Dendritic cell treated with granulocyte-macrophage colony-stimulating factor and Interleukin-4, amounts not matched to agents 40 ng/mL and 50 ng/mL, for 4 days (primary cell): ENCODE measurements around the gene OR1E2.
"Not testable (repeated sequence)": the region's sequence is repeated elsewhere in the genome, so short reads cannot be mapped to it uniquely, and the experiment has no call there.

Experiments used
- H3K27ac Mint-ChIP-seq: one replicate; pipeline ENCODE4 v1.8.0; 2022; ENCODE audit warnings: mild to moderate bottlenecking, mixed read lengths
- H3K27me3 Mint-ChIP-seq: one replicate; pipeline ENCODE4 v1.8.0; 2022; ENCODE audit warnings: mild to moderate bottlenecking, mixed read lengths
- H3K36me3 Mint-ChIP-seq: one replicate; pipeline ENCODE4 v1.8.0; 2022; ENCODE audit warnings: low read depth, mixed read lengths
- H3K4me1 Mint-ChIP-seq: one replicate; pipeline ENCODE4 v1.8.0; 2022; ENCODE audit warnings: low read depth, mixed read lengths
- H3K4me3 Mint-ChIP-seq: one replicate; pipeline ENCODE4 v1.8.0; 2022; ENCODE audit warnings: mild to moderate bottlenecking, moderate library complexity, mixed read lengths
- H3K9me3 Mint-ChIP-seq: one replicate; pipeline ENCODE4 v1.8.0; 2022; ENCODE audit warnings: mixed read lengths
- intact Hi-C: fragments of 100-400 bp; cut with micrococcal nuclease; formaldehyde crosslinking; loops from one replicate; pipeline ENCODE4 v1.15.0; 2022

Gene OR1E2, protein sequence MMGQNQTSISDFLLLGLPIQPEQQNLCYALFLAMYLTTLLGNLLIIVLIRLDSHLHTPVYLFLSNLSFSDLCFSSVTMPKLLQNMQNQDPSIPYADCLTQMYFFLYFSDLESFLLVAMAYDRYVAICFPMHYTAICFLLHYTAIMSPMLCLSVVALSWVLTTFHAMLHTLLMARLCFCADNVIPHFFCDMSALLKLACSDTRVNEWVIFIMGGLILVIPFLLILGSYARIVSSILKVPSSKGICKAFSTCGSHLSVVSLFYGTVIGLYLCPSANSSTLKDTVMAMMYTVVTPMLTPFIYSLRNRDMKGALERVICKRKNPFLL

DNA sequence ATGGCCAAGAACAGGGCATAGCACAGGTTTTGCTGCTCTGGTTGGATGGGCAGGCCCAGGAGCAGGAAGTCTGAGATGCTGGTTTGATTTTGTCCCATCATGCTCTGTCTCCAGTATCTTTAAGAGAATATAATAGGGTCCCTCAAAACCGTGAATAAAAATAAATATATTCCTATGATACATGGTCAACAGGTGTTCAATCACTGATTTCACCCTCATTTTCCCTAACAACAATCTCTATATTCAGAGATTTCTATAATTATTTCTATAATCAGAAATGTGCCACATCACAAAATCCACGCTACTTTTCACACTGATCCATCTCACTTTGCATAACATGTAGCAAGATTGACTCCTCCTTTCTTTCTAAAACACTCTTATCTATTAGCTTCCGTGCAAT, at the start of gene OR1E2:
OR1E2 (minus strand) TSS at position 101 of the 400 bp plus-strand sequence; CDS start at position 101, 0 bp downstream.
- intact Hi-C loops, result no loop called here
- Mint-ChIP-seq H3K27me3 (peaks cover 11% of the 10 kb centered on the region), H3K36me3 (no peaks in the 10 kb centered on the region), H3K27ac (no peak within 1 kb of the TSS), H3K4me3 (no peak within 1 kb of the TSS), H3K9me3 (peaks cover 17% of the 10 kb centered on the region), H3K4me1 (peaks cover 7% of the 10 kb centered on the region)

DNA sequence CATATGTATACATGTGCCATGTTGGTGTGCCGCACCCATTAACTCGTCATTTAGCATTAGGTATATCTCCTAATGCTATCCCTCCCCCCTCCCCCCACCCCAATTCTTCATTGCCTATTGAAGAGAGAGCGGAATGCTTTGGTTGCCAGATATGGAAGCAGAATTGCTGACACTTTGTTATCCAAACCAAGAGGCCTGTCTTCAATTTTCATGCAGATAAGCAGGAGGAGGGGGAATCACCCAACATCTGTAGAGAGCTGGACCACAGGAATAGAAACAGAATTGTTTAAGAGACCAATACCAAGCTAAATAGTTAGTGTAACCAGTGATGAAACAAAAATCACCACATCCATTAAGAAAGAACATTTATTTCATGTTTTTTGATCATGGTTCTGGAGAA, 49.2 kb upstream of the OR1E2 start:
- Mint-ChIP-seq H3K4me1 (no peaks in the 10 kb centered on the region), H3K9me3 (no peaks in the 10 kb centered on the region), H3K4me3 (no peak overlapping the region), H3K36me3 (no peaks in the 10 kb centered on the region), H3K27ac (no peak overlapping the region), H3K27me3 (peaks cover 16% of the 10 kb centered on the region)
- intact Hi-C loops, result no loop called here

DNA sequence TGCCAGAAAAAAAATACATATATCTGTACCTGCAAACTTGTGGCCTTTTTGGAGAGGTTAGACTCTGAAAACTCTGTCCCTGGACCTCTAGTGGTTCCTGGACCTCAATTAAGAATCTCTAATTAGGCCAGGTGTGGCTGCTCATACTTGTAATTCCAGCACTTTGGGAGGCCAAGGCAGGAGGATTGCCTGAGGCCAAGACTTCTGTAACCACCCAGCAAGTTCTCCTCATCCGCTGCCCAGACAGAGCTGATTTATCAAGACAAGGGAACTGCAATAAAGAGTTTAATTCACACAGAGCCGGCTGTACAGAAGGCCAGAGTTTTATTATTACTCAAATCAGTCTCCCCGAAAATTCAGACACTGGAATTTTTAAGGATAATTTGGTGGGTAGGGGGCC, 46.3 kb upstream of the OR1E2 start:
- H3K36me3 Mint-ChIP-seq, result no peaks in the 10 kb centered on the region
- H3K4me1 Mint-ChIP-seq, result peaks cover 6% of the 10 kb centered on the region
- intact Hi-C loops, result no loop called here
- H3K27ac Mint-ChIP-seq, result no peak overlapping the region
- H3K27me3 Mint-ChIP-seq, result peaks cover 10% of the 10 kb centered on the region
- H3K9me3 Mint-ChIP-seq, result no peaks in the 10 kb centered on the region
- no peak overlapping the region for H3K4me3 Mint-ChIP-seq

DNA sequence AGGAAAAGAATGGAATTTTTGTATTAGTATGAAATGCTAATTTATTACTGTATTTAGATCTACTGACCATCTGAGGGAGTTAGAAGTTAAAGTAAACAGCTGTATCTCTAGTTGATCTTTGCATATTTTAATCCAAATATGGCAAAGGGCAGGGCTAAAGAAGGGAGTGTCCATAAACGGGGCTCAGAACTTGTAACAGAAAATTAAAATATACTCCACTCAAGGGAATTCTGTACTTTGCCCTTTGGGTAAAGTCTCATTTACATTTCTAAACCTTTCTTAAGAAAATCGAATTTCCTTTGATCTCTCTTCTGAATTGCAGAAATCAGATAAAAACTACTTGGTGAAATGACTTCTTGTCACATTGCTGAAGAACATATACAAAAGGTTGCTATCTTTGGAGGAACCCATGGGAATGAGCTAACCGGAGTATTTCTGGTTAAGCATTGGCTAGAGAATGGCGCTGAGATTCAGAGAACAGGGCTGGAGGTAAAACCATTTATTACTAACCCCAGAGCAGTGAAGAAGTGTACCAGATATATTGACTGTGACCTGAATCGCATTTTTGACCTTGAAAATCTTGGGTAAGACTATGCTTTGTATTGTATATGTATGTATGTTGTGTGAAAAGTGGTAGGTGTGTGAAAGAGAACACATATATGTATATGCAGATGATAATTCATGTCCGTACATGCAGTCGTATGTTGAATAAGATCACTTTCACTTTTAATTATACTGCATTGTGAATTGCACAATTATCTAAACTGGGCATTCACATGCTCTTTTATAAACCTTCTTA, 42.4 kb upstream of the OR1E2 start, which contains the start of gene ASPA:
ASPA (plus strand) TSS at position 186 of the 799 bp plus-strand sequence; CDS start at position 349, 163 bp downstream.
- H3K27ac Mint-ChIP-seq, result no peak within 1 kb of the TSS
- no peaks in the 10 kb centered on the region for H3K9me3 Mint-ChIP-seq
- peaks cover 6% of the 10 kb centered on the region for H3K4me1 Mint-ChIP-seq
- H3K36me3 Mint-ChIP-seq, result no peaks in the 10 kb centered on the region
- no peak within 1 kb of the TSS for H3K4me3 Mint-ChIP-seq
- H3K27me3 Mint-ChIP-seq, result peaks cover 5% of the 10 kb centered on the region
- intact Hi-C loops, result no loop called here

DNA sequence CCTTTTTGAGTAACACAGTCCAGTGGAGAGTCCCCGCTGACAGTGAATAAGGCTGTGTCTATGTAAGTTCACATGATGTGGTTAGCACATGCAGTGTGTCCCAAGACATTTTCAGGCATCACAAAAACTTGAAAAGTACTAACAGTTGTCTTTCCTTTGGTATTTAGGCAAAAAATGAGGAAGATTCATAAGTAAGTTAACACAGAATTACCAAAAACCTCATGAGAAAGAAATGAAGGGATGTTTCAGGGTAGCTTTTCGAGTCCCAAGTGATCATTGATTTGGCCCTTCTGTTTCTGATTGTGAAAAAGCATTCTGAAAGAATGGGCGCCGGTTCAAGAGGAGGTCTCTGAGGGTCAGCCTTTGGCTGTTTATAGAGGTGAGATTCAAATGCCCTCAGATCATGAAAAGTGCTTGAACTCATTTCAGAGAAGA, 41.6 kb upstream of the OR1E2 start:
- Mint-ChIP-seq H3K9me3 (no peaks in the 10 kb centered on the region), H3K36me3 (no peaks in the 10 kb centered on the region), H3K27ac (no peak overlapping the region), H3K27me3 (peaks cover 5% of the 10 kb centered on the region), H3K4me3 (no peak overlapping the region), H3K4me1 (peaks cover 6% of the 10 kb centered on the region)
- intact Hi-C loops, result no loop called here

DNA sequence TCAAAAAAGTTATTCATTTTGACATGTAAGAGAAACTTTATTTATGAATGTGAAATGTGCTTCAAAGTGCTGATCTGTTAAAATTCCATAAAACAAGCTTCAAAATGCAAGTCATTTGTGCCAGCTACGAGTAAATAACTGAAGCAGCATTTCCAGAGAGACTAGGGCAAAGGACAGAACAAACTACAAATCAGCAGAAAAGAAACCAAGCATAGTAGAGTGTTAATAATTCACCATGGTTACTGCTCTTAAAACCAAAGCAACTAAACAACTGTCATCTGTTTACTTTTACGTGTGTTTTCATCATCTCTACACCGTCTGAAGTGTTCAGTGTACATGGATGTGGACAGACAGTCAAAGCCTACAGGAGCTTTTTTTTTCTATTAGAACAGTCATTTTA, 40.6 kb upstream of the OR1E2 start:
- no peak overlapping the region for H3K27ac Mint-ChIP-seq
- peaks cover 5% of the 10 kb centered on the region for H3K27me3 Mint-ChIP-seq
- H3K36me3 Mint-ChIP-seq, result no peaks in the 10 kb centered on the region
- intact Hi-C loops, result no loop called here
- H3K4me1 Mint-ChIP-seq, result peaks cover 6% of the 10 kb centered on the region
- no peaks in the 10 kb centered on the region for H3K9me3 Mint-ChIP-seq
- H3K4me3 Mint-ChIP-seq, result no peak overlapping the region

DNA sequence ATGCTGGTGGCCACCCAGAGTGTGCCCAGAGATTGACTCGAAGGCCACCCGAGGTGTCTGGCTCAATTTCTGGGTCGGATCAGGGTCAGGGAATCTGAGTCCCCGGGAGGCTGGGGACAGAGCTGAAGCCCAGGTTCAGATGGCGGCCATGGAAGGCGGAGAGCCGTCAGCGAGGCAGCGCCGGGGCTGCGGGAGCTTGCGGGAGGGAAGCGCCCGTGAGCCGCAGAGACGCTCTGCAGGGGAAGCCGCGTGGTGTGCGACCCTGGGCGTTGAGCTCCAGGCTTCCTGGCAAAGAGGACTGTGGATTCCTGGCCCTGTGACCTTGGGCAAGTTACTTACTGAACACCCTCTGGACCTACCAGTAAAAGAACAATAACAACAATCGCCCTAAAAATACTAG, 38.5 kb upstream of the OR1E2 start:
- H3K4me1 Mint-ChIP-seq, result peaks cover 6% of the 10 kb centered on the region
- H3K4me3 Mint-ChIP-seq, result no peak overlapping the region
- H3K36me3 Mint-ChIP-seq, result no peaks in the 10 kb centered on the region
- H3K27ac Mint-ChIP-seq, result no peak overlapping the region
- no peaks in the 10 kb centered on the region for H3K9me3 Mint-ChIP-seq
- intact Hi-C loops, result no loop called here
- no peaks in the 10 kb centered on the region for H3K27me3 Mint-ChIP-seq

DNA sequence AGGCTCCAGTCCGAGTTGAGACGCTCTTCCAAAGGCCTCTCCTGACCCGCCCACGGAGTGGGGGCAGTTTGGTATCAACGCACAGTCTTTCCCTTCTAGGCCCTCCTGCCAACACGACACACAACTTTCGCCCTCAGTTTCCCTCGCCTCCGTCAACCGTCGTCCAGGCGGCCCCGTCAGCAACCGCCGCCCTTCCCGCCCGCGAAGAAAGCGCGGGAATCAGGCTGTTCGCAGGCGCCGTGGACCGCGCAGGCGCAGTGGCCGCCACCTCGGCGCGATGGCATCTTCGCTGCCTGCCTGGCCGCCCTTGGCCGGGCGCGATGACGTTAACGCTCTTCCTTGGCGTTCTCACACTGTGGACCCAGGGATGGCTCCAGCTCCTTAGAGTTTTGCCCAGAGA, 38.0 kb upstream of the OR1E2 start, which contains the start of gene SPATA22:
SPATA22 (minus strand) TSS at position 221 of the 400 bp plus-strand sequence. CDS start 2,494 bp downstream, outside the sequence.
- Mint-ChIP-seq H3K36me3 (no peaks in the 10 kb centered on the region), H3K4me3 (no peak within 1 kb of the TSS), H3K27me3 (no peaks in the 10 kb centered on the region), H3K27ac (no peak within 1 kb of the TSS), H3K9me3 (no peaks in the 10 kb centered on the region), H3K4me1 (peaks cover 6% of the 10 kb centered on the region)
- intact Hi-C loops, result no loop called here

DNA sequence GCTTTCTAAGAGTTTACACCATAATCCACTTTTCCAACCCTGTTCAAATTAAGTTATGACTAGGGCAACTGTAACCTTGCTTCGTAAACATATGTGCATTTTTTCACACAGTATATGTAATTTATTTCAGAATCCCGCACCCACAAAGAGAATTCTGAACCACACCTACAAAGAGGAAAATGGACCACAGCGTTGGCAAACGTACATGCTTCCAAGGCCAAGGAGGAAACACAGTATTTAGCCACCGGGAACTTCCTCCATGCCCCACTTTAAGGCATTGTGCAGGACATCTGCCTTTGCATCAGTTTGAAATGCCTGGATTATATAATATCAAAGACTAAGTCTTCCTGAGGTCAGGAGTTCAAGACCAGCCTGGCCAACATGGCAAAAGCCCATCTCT, 35.9 kb upstream of the OR1E2 start:
- H3K27me3 Mint-ChIP-seq, result no peaks in the 10 kb centered on the region
- H3K9me3 Mint-ChIP-seq, result no peaks in the 10 kb centered on the region
- no peak overlapping the region for H3K4me3 Mint-ChIP-seq
- no peaks in the 10 kb centered on the region for H3K4me1 Mint-ChIP-seq
- intact Hi-C loops, result no loop called here
- no peak overlapping the region for H3K27ac Mint-ChIP-seq
- no peaks in the 10 kb centered on the region for H3K36me3 Mint-ChIP-seq

DNA sequence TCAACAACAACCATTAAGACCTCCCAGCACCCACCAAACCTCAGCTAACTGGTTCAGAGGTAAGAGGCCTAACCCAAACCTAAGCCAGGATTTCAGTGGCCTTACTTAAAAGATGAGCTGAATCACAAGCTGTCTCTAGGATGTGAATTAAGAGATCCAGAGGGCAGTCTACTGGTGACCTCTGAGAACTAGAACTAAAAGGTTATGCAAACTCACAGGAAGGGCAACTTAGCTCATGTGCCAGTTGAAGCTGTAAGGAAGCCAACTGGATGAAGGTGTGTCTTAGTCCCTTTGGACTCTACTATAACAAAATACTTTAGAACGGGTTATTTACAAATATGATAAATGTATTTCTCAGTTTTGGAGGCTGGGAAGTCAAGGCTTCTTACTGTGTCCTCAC, 32.7 kb upstream of the OR1E2 start:
- H3K27ac Mint-ChIP-seq, H3K27me3 Mint-ChIP-seq, H3K4me1 Mint-ChIP-seq, H3K9me3 Mint-ChIP-seq, H3K36me3 Mint-ChIP-seq, intact Hi-C loops, H3K4me3 Mint-ChIP-seq: not testable (repeated sequence)

DNA sequence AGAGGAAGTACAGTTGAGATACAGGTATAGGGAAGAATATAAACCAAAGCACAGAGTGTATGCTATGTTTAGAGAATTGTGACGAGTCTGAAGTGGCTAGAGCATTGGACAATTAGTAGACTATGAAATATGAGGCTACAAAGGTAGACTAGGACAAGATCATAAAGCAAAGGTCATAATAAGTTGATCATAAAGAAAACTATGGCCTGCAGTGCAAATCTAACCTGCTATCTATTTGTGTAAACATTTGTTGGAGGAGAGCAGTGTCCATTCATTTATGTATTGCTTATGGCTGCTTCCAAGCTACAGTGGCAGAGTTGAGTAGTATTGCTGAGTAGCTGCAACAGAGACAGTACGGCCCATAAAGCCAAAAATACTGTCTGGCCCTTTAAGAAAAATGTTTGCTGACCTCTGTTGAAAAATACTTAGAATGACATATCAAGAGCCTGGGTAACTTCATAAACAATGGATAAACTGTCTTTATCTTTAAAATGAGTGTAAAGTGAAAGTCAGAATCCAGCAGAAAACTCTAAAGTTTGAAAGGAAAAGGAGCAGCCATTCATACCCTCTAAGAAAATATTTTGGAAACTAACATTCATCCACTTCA, 14.5 kb upstream of the OR1E2 start:
- no peaks in the 10 kb centered on the region for H3K9me3 Mint-ChIP-seq
- H3K4me1 Mint-ChIP-seq, result no peaks in the 10 kb centered on the region
- no peaks in the 10 kb centered on the region for H3K36me3 Mint-ChIP-seq
- intact Hi-C loops, result loop anchor here (5.0 kb wide), 1 partner anchor 401 kb away; no protein-coding TSS in a partner anchor
- H3K4me3 Mint-ChIP-seq, result no peak overlapping the region
- peaks cover 1% of the 10 kb centered on the region for H3K27me3 Mint-ChIP-seq
- no peak overlapping the region for H3K27ac Mint-ChIP-seq

DNA sequence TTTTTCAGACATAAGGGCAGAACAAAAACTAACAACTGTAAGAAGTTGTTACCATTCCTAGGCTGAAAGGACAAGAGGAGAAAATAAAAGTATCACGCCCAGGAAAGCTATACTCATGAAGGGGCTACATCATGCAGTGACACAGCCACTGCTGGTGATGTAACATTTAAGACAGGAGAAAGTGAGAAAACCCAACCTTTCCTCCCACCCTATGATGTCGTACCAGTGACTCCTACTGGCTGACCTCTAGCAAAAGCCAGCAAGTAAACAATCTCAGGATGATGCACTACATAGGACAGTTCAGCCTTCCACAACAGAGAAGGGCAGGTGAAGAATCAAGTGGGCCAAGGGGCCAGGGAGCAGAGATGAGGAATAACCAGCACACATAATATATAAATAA, 14.0 kb upstream of the OR1E2 start:
- Mint-ChIP-seq H3K27me3 (peaks cover 1% of the 10 kb centered on the region), H3K4me3 (no peak overlapping the region), H3K4me1 (no peaks in the 10 kb centered on the region), H3K36me3 (no peaks in the 10 kb centered on the region), H3K9me3 (no peaks in the 10 kb centered on the region), H3K27ac (no peak overlapping the region)
- intact Hi-C loops, result loop anchor here (5.0 kb wide), 1 partner anchor 400 kb away; no protein-coding TSS in a partner anchor

DNA sequence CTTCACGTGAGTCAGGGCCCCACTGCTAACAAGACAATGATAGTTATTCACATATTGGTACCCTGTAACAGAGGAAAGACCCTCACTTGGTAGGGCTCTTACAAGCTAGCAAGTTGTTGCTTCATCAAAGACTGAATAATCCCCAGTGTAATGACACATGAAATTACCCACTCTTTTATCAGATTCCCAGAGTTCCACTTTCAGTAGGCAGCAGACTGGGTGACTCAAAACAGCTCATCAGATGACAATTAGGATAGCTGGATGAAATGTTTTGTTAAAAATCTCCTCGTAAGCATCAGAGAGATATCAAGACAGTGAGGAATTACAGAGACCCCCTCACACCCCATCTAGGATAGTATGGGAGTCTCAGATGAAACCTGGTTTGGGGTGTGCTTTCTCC, 6.8 kb upstream of the OR1E2 start:
- Mint-ChIP-seq H3K4me3 (no peak overlapping the region), H3K9me3 (no peaks in the 10 kb centered on the region), H3K36me3 (no peaks in the 10 kb centered on the region), H3K27me3 (peaks cover 8% of the 10 kb centered on the region), H3K4me1 (no peaks in the 10 kb centered on the region), H3K27ac (no peak overlapping the region)
- intact Hi-C loops, result no loop called here

DNA sequence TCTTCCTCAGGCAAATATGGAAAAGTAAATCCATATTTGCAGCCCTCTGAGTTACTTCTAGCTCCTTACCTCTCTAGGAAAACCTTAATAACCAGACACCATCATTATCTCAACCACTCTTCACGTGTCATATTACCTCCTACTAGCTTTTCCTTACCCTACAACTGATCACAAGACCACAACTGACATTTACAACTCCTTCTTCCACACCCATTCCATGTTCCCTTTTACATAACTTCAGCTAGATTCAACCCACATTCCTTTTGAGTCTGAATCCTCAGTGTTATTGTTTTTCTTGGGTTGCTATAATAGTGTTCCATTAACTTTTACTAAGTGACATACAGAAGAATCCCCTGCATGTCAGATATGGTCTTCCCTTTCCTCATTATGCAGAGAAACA, 4.7 kb upstream of the OR1E2 start:
- H3K9me3 Mint-ChIP-seq, result peaks cover 10% of the 10 kb centered on the region
- no peak overlapping the region for H3K4me3 Mint-ChIP-seq
- H3K36me3 Mint-ChIP-seq, result no peaks in the 10 kb centered on the region
- H3K27me3 Mint-ChIP-seq, result peaks cover 13% of the 10 kb centered on the region
- intact Hi-C loops, result no loop called here
- peaks cover 3% of the 10 kb centered on the region for H3K4me1 Mint-ChIP-seq
- H3K27ac Mint-ChIP-seq, result no peak overlapping the region
